CD4-positive, alpha-beta T cell treated with Interleukin-17A for 1 hour (primary cell): Measurements from ENCODE around the gene ORC1.

ENCODE experiments used
- DNase-seq: peaks from one replicate; pipeline ENCODE4 v3.0.0-alpha.2; 2020

The ORC1 gene

GRCh38 chr1:52341655-52342260 is 62.5 kb downstream of the ORC1 start:
- DNase-seq, result no peak

DNA sequence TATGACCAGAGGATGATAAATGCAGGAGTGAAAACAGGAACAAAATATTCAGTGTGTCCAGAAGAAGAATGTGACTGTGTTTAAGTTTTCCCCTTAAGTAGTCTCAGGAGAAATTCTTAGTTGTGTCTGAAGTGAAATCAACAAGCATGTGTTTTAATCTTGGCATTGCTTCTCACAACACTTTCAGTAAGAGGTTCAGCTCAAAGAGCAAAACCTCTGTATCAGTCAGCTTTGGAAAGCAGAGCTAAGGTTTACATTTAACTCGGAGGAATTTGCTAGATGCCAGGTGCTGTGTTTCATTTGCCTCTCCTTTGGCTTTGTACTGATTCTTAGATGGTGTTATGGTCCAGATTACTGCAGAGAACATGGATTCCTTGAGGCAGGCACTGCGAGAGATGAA is 66.8 kb downstream of the ORC1 start:
- DNase-seq, result no peak

- no peak for DNase-seq
Measured at GRCh38 chr1:52334906-52335528, 69.2 kb downstream of the ORC1 start.

GRCh38 chr1:52332411-52332810 is 71.8 kb downstream of the ORC1 start:
- no peak for DNase-seq

GRCh38 chr1:52328615-52329014 is 75.6 kb downstream of the ORC1 start:
- DNase-seq, result no peak

DNA sequence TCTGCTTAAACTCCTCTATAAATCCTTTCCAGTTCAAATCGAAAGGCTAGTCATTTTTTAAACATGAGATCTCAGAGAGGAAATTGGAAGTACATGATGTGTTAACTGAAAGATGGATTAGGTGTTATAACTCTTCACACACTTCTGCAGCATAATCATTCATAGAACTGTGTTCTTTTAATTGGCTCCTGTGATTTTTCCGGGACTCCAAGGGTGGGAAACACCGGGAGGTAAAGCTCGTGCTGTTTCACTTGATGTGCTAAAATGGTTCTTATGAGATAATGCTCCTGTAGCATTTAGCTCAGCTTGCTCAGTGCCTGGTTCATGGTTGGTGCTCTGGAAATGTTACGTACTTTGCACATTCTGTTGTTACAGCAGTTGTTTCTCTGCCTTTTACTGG is 78.4 kb downstream of the ORC1 start:
- no peak for DNase-seq

GRCh38 chr1:52323731-52324130 is 80.5 kb downstream of the ORC1 start:
- DNase-seq, result no peak
